ENCODE data around the gene AAMP.
A peak's percentile ranks its signal among the peaks of the same experiment; 100 is the strongest.

The AAMP gene

DNA sequence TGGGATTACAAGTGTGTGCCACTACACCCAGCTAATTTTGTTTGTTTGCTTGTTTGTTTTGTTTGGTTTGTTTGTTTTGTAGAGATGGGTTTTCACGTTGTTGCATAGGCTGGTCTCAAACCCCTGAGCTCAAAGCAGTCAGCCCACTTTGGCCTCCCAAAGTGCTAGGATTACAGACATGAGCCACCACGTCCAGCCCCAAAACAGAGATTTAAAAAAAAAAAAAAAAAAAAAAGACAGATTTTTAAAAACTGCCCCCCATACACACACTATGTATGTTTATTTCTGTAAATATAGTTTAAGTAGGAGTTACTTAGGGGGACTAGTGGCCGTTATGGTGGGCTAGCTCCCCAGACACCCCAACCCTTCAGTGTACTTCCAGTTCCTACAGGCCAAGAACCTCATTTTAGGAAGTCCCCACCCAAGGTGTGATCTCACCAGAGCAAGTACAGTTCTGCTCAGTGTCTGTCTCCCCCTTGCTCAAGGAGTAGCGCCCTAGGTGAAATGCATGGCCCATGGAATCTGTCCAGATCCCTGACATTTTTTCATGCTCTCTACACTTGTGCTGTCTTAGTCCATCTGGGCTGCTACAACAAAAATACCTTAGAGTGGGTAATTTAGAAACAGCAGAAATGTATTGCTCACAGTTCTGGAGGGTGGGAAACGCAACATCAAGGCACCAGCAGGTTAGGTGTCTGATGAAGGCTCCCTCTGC lies 23.9 kb upstream of the AAMP start:
- no peak for DNase-seq

DNA sequence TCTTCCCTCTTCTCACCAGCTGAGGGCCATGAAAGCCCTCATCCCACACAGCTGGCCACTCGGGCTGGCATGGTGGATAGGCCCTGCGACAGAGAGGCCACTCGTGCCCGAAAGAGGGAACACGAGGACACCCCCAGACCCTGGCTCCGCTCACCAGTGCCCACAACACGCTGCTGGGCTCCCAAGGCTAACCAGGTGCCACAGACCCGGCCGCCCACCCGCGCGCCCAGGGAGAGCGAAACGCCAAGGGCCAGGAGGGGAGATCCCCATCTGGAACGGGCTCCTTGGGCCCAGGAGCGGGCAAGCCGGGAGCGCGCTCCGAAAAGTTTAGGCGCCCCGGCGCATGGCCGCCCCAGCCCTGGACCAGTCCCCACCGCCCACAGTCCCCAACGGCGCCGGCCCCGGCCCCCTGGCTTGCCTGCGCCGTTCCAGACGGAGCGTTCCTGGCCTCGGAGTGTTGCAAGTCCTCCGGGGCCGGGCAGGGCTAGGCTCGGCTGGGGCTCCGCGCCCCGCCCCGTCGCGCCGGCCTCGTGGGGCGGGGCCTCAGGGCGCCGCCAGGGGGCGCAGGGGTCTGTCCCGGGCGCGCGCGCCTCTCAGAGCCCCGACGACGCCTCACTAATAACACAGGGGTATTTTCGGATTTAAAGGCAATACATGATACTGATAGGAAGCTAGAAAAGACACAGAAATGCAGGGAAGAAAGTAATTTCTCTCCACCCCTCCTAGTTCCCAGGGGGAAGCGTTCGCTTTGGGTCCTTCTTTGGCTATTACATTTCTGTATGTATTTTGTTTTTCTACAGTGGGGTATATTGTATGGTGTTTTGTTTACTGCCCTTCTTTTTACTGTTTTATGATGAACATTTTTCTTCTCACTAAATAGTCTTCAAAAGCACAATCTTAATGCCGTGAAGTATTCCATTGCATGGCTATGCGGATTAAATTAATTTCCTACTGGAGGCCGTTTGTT lies 22.4 kb upstream of the AAMP start, which contains the start of gene TMBIM1:
TSS of gene TMBIM1 (minus strand) at position 456 of the 967 bp plus-strand sequence. CDS start 10,362 bp downstream, outside the sequence.
- peak; percentile 77 for DNase-seq

GRCh38 chr2:218291318-218292047 lies 21.5 kb upstream of the AAMP start:
- DNase-seq: no peak

DNA sequence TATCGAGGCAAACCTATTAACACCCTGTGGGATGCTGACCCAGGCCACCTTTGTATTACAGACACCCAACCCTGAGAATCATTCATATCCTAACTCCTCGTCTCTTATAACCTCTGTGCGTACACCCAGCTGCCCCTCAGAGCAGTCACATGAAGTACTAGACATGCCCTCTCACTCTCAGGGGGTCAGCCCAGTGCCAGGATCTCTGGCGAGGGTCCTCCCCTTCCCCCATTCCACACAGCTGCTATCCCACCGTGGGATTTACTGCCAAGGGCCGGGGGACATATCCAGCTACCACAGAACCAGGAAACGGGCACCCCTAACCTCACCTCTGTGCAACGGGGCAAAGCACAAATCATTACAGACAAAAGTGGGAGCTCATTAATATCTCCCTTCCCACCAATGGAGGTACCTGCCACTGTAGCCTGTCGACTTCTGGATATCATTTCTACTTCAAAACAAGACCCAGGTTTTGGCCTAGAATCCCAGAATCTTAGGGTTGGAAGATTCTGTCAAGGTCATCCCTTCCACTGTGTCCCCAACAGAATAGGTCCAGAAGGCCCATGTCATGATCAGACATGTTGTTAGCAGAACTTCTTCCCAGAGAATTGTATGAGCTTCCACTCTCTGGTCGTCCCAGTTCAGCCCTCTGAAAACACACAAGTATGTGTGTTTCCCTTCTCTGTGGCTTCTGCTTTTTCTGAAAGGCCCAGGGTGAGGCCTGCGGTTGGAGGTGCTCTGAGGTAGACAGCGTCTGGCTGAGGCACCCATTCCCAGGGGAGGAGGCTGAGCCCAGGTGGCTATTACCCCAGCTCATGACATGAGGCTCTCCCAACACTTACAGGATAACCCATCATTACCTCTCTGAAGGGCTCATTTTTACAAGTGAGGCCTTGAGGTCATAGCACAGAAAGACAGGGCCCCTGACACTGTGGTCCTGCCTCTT lies 20.7 kb upstream of the AAMP start:
- no peak for DNase-seq

GRCh38 chr2:218289639-218290315 lies 19.8 kb upstream of the AAMP start:
- peak; percentile 20 for DNase-seq

GRCh38 chr2:218286570-218287459 lies 16.9 kb upstream of the AAMP start:
- peak; percentile 87 for DNase-seq

- DNase-seq: peak; percentile 65
These were observed 15.7 kb upstream of the AAMP start for GRCh38 chr2:218285604-218286003.

- DNase-seq: no peak
These were observed 14.3 kb upstream of the AAMP start for GRCh38 chr2:218284106-218284811.

- peak; percentile 64 for DNase-seq
These were observed 12.4 kb upstream of the AAMP start for GRCh38 chr2:218282173-218282991.

- no peak for DNase-seq
These were observed 11.5 kb upstream of the AAMP start for GRCh38 chr2:218281449-218281848.

- DNase-seq: no peak
These were observed 10.4 kb upstream of the AAMP start for GRCh38 chr2:218280260-218280870.

DNA sequence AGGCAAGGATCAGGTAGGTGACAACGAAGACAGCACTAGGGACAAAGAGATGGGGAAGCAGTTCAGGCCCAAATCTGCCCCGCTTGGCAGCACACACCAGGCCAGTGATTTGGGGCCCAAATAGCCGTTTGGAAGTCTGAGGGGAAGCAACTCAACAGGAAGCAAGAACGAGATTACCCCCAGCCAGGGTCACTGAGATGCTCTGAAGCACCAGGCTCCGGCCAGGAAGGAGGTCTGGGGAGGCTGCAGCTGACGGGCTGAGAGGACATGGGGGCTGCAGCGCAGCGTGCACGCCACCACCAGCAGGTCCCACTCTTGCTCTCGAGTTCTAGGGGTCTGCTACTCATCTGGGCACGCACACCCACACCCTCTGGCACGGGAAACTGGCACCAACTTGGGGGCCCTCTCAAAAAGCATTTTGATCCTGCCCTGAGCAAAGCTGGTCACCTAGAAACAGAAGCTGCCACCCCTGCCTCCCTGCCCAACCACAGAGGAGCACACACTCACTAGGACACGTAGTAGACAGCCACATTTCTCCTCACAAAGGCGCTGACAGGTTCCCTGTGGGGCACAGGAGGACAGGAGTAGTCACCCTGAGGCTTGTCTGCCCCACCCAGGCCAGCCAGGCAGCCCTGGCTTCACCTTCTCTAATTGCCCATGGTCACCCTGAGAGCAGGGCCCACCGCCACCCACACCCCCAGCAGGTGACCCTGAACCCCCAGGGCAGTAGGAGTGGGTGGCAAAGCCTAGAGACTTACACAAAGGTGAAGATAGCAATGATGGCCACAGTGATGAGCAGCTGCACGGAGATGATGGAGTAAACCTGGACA lies 8.8 kb upstream of the AAMP start:
- no peak for DNase-seq

GRCh38 chr2:218277921-218278320 lies 8.0 kb upstream of the AAMP start:
- no peak for DNase-seq

DNA sequence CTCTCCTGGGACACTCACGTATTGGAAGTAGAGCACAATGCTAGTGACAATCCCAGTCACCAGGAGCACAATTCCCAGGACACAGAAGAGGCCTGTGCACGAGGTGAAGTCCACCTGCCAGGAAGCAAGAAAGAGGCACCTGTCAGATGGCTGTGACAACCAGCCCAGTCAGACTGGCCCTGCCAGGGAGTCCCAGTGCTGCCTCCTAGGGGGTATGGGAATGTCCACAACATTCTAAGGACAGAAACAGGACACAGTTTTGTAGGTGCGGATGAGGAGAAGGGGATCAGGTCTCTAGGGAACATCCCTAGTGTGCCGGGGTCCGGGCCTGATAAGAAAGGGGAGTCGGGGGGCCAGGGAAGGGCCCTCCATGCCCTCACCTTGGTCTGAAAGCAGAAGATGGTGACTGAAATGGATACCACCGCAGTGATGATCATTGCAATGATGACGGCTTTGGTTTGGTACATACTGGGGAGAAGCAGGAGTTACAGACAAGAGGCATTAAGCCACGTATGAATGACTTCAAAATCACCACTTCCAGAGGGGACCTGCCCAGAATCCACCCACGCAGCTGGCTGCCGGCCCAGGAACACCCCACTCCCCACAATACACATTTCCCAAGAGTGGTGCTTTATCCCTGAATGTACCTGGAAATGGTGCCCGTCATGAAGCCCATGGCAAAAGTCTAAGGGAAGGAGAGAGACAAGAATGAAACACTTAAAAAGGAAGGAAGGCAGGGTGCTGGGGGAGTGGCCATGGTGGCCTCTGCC lies 7.2 kb upstream of the AAMP start:
- no peak for DNase-seq

- no peak for DNase-seq
These were observed 5.6 kb upstream of the AAMP start for GRCh38 chr2:218275371-218276072.

- DNase-seq: no peak
These were observed 4.6 kb upstream of the AAMP start for GRCh38 chr2:218274586-218274985.

Data from midbrain (tissue), 1 donor.